CMK (cell line): ENCODE data around the gene DTWD1.
"Not testable (repeated sequence)": the region's sequence is repeated elsewhere in the genome, so short reads cannot be mapped to it uniquely, and the experiment has no call there.

Experiments
- DNase-seq: peaks from one replicate; pipeline ENCODE4 v3.0.0-alpha.2; 2010; ENCODE audit warnings: low read depth

Gene DTWD1

GRCh38 chr15:49646891-49647290 lies 26.0 kb downstream of the DTWD1 start:
- DNase-seq = no peak

GRCh38 chr15:49649987-49650386 lies 29.1 kb downstream of the DTWD1 start:
- no peak for DNase-seq

GRCh38 chr15:49650676-49651075 lies 29.8 kb downstream of the DTWD1 start:
- DNase-seq = no peak

- no peak for DNase-seq
Observed at GRCh38 chr15:49652922-49653321, 32.1 kb downstream of the DTWD1 start.

- DNase-seq = no peak
Observed at GRCh38 chr15:49656734-49657133, 35.9 kb downstream of the DTWD1 start.

GRCh38 chr15:49664716-49665115 lies 43.9 kb downstream of the DTWD1 start:
- no peak for DNase-seq

- DNase-seq = not testable (repeated sequence)
Observed at GRCh38 chr15:49666486-49666885, 45.6 kb downstream of the DTWD1 start.

- DNase-seq = no peak
Observed at GRCh38 chr15:49669288-49669687, 48.4 kb downstream of the DTWD1 start.

- DNase-seq = no peak
Observed at GRCh38 chr15:49673861-49674260, 53.0 kb downstream of the DTWD1 start.

- DNase-seq = no peak
Observed at GRCh38 chr15:49674370-49674769, 53.5 kb downstream of the DTWD1 start.

GRCh38 chr15:49675041-49675440 lies 54.2 kb downstream of the DTWD1 start:
- no peak for DNase-seq

- DNase-seq = no peak
Observed at GRCh38 chr15:49678655-49679054, 57.8 kb downstream of the DTWD1 start.

GRCh38 chr15:49686599-49686998 lies 65.8 kb downstream of the DTWD1 start:
- DNase-seq = no peak

GRCh38 chr15:49688135-49688790 lies 67.4 kb downstream of the DTWD1 start:
- no peak for DNase-seq

- no peak for DNase-seq
Observed at GRCh38 chr15:49692514-49693090, 71.8 kb downstream of the DTWD1 start.

- no peak for DNase-seq
Observed at GRCh38 chr15:49693498-49693897, 72.7 kb downstream of the DTWD1 start.

GRCh38 chr15:49696433-49696832 lies 75.6 kb downstream of the DTWD1 start:
- DNase-seq = no peak

- no peak for DNase-seq
Observed at GRCh38 chr15:49697121-49697520, 76.3 kb downstream of the DTWD1 start.

GRCh38 chr15:49702982-49703381 lies 82.1 kb downstream of the DTWD1 start:
- not testable (repeated sequence) for DNase-seq
